ENCODE results near the gene NCAM2. TPM values are rescaled to one million over a fixed set of nuclear protein-coding genes. Genes with fewer than 3 reads are reported as not detected.

Gene NCAM2
- total RNA-seq, 1 donor from 2014 or later, result 0.84 TPM

DNA sequence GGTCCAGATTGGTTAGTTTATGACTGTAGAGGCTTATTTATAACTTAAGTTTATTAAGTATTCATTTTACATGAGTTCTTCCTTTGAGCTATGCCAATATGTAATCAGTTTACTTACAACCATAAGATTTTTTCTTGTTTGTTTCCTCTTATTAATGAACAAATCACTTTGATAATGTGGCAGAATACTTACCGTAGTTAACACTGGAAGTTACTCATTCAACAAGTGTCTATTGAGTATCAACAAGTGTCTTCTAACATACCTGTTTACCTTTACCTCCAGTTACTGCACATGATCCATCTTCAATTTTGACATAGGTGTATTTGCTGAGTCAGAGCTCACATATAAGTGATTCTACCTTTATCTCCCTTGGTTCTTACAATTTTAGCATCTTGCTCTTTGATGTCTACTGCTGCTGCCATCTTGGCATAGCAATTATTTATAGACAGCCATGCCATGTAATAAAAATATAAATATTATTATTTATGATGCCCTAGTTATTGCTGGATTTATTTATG, 205.7 kb downstream of the NCAM2 start:
- Mint-ChIP-seq H3K9me3 (no peaks in the 10 kb centered on the region), H3K27ac (no peak overlapping the region), H3K27me3 (ENCODE audit: insufficient read depth, low read depth) (no peaks in the 10 kb centered on the region), H3K4me3 (no peak overlapping the region), H3K36me3 (no peaks in the 10 kb centered on the region), H3K4me1 (no peaks in the 10 kb centered on the region)
- Histone ChIP-seq H2AFZ (replicated peaks) (no peak overlapping the region), H3K9me3 (ENCODE audit: low read depth) (no peaks in the 10 kb centered on the region), H3K9ac (no peak overlapping the region), H3K27me3 (no peaks in the 10 kb centered on the region), H3K79me2 (ENCODE audit: low read depth) (no peaks in the 10 kb centered on the region), H3K4me2 (no peak overlapping the region), H3K4me1 (no peaks in the 10 kb centered on the region), H3F3A (ENCODE audit: low read depth) (no peaks in the 10 kb centered on the region), H3K36me3 (no peaks in the 10 kb centered on the region), H3K27ac (no peak overlapping the region), H3K4me3 (no peak overlapping the region), H4K20me1 (ENCODE audit: low read depth) (no peaks in the 10 kb centered on the region)
- DNase-seq (ENCODE audit: low spot score), result no peak
- TF ChIP-seq EZH2phosphoT487 (IDR thresholded peaks at IDR 0.05), result no peak
- TF ChIP-seq, protein P1, sequence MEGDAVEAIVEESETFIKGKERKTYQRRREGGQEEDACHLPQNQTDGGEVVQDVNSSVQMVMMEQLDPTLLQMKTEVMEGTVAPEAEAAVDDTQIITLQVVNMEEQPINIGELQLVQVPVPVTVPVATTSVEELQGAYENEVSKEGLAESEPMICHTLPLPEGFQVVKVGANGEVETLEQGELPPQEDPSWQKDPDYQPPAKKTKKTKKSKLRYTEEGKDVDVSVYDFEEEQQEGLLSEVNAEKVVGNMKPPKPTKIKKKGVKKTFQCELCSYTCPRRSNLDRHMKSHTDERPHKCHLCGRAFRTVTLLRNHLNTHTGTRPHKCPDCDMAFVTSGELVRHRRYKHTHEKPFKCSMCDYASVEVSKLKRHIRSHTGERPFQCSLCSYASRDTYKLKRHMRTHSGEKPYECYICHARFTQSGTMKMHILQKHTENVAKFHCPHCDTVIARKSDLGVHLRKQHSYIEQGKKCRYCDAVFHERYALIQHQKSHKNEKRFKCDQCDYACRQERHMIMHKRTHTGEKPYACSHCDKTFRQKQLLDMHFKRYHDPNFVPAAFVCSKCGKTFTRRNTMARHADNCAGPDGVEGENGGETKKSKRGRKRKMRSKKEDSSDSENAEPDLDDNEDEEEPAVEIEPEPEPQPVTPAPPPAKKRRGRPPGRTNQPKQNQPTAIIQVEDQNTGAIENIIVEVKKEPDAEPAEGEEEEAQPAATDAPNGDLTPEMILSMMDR (IDR thresholded peaks at IDR 0.05), result no peak

DNA sequence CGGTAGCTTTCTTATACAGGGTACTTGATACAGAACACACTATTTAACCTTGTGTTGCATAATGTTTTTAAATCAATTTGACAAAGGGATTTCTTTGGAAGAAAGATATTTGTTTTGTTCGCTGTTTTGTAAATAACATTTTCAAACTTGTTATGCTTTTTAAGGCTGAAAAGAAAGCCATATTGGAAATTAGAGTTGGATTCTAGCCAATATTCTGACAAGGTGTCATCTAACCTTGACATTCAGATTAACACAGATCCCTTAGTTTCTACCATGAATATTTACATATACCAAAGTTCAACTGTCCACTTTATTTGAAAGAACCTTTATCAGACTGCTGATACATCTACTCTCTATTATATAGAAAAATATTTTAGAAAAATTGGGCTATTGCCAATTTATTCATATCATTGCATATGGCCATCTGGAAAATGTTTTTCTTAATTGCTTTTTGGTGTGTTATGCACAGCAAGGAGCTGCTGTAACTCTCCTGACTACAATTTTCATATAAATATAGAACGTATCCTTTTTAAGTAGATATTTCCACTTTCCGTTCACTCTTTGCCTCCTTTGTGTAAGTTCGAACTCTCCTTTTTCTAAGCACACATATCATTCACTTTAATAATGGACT, 206.3 kb downstream of the NCAM2 start:
- Histone ChIP-seq H3K4me3 (no peak overlapping the region), H2AFZ (replicated peaks) (no peak overlapping the region), H3K4me2 (no peak overlapping the region), H3K9ac (no peak overlapping the region), H4K20me1 (ENCODE audit: low read depth) (no peaks in the 10 kb centered on the region), H3K36me3 (no peaks in the 10 kb centered on the region), H3K9me3 (ENCODE audit: low read depth) (no peaks in the 10 kb centered on the region), H3K79me2 (ENCODE audit: low read depth) (no peaks in the 10 kb centered on the region), H3K4me1 (no peaks in the 10 kb centered on the region), H3K27me3 (no peaks in the 10 kb centered on the region), H3F3A (ENCODE audit: low read depth) (no peaks in the 10 kb centered on the region), H3K27ac (no peak overlapping the region)
- Mint-ChIP-seq H3K27me3 (ENCODE audit: insufficient read depth, low read depth) (no peaks in the 10 kb centered on the region), H3K27ac (no peak overlapping the region), H3K4me1 (no peaks in the 10 kb centered on the region), H3K4me3 (no peak overlapping the region), H3K9me3 (no peaks in the 10 kb centered on the region), H3K36me3 (no peaks in the 10 kb centered on the region)
- no peak for DNase-seq (ENCODE audit: low spot score)
- TF ChIP-seq, protein P1 (IDR thresholded peaks at IDR 0.05), result no peak
- TF ChIP-seq EZH2phosphoT487 (IDR thresholded peaks at IDR 0.05) (no peak), EZH2 (IDR thresholded peaks at IDR 0.05) (no peak)

DNA sequence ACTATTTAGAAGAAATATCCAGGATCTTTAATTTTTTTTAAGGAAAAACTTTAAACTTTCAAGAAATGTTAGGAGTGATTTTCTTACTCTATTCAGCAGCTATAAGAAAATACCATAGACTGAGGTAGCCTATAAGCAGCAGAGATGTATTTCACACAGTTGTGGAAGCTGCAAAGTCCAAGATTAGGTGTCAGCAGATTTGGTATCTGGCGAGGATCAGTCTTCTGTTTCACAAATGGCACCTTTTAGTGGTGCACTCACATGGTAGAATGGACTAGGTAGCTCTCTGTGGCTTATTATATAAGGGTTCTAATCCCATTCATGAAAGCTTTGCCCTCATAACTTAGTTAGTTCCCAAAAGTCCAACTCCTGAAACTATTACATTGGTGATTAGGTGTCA, 207.4 kb downstream of the NCAM2 start:
- no peaks in the 10 kb centered on the region for H3K27me3 ChIP-seq
- H2AFZ ChIP-seq (replicated peaks), result no peak overlapping the region
- no peaks in the 10 kb centered on the region for H3K9me3 ChIP-seq (ENCODE audit: low read depth)
- H3K79me2 ChIP-seq (ENCODE audit: low read depth), result no peaks in the 10 kb centered on the region
- no peak overlapping the region for H3K4me3 ChIP-seq
- H3K36me3 ChIP-seq, result no peaks in the 10 kb centered on the region
- H3F3A ChIP-seq (ENCODE audit: low read depth), result no peaks in the 10 kb centered on the region
- no peak overlapping the region for H3K9ac ChIP-seq
- TF ChIP-seq EZH2 (IDR thresholded peaks at IDR 0.05) (no peak), EZH2phosphoT487 (IDR thresholded peaks at IDR 0.05) (no peak)
- TF ChIP-seq, protein P1 (IDR thresholded peaks at IDR 0.05), result no peak
- H3K27ac Mint-ChIP-seq, result no peak overlapping the region
- no peaks in the 10 kb centered on the region for H3K9me3 Mint-ChIP-seq
- no peak overlapping the region for H3K4me2 ChIP-seq
- DNase-seq (ENCODE audit: low spot score), result no peak
- H3K4me1 Mint-ChIP-seq, result peaks cover 3% of the 10 kb centered on the region
- no peak overlapping the region for H3K27ac ChIP-seq
- H3K27me3 Mint-ChIP-seq (ENCODE audit: insufficient read depth, low read depth), result no peaks in the 10 kb centered on the region
- no peaks in the 10 kb centered on the region for H3K4me1 ChIP-seq
- no peaks in the 10 kb centered on the region for H3K36me3 Mint-ChIP-seq
- H4K20me1 ChIP-seq (ENCODE audit: low read depth), result no peaks in the 10 kb centered on the region
- H3K4me3 Mint-ChIP-seq, result no peak overlapping the region

All from neural progenitor cell (in vitro differentiated cells).